ENCODE measurements around the gene C1QTNF2.

The C1QTNF2 gene

DNA sequence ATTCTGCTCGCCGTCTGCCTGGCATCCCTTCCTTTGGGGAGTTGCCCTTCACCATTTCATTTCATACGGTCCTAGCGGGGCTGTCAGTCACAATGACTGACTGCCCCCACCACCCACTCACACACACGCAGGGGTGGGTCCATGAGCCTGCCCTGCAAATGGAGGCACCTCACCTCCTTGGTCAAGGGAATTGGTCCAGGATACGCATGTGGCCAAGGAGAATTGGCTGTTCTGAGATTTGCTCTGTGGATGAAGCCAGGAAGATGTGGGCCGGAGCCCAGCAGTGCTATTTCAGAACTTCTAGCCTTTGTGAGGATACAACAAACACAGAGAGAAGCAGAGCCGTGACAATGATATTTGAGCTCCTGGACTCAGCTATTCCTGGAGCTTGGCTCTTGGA lies 17.0 kb downstream of the C1QTNF2 start:
- TF ChIP-seq FOXA1 (IDR thresholded peaks at IDR 0.05) (no peak), SP1 (IDR thresholded peaks at IDR 0.05) (no peak), ZNF384 (IDR thresholded peaks at IDR 0.05) (no peak), NFRKB (IDR thresholded peaks at IDR 0.05) (no peak), HDGF (IDR thresholded peaks at IDR 0.05; ENCODE audit: borderline replicate concordance) (no peak)
- TF ChIP-seq, protein P1, sequence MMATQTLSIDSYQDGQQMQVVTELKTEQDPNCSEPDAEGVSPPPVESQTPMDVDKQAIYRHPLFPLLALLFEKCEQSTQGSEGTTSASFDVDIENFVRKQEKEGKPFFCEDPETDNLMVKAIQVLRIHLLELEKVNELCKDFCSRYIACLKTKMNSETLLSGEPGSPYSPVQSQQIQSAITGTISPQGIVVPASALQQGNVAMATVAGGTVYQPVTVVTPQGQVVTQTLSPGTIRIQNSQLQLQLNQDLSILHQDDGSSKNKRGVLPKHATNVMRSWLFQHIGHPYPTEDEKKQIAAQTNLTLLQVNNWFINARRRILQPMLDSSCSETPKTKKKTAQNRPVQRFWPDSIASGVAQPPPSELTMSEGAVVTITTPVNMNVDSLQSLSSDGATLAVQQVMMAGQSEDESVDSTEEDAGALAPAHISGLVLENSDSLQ (IDR thresholded peaks at IDR 0.05) = peak; percentile 93
- no peak for DNase-seq (ENCODE audit: extremely low spot score)
- ChIA-PET CTCF (no interaction called here), POLR2A (no interaction called here)

DNA sequence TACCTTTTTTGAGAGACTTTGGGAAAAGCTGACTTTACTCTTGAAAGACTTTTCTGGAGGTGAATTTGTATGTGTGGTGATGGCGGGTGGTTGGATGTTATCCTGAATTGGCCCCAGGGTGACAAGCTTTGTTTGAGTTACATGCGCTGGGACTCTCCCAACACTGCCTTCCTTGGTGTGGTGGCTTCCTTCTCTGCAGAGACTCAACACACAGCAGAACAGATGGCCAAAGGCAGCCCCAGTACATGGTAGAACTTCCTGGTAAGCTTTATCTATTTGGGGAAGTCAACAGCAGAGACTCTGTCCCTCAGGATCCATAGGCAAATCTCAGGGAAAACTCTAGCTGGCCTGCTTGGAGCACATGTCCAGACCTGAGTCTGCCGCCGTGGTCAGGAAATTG lies 18.1 kb downstream of the C1QTNF2 start:
- CTCF ChIA-PET = interaction anchor here (0.5 kb wide), 1 partner anchor 28 kb away, joined by 3 read pairs; no protein-coding TSS in a partner anchor
- POLR2A ChIA-PET = no interaction called here
- DNase-seq (ENCODE audit: extremely low spot score) = no peak
- TF ChIP-seq FOXM1 (IDR thresholded peaks at IDR 0.05; ENCODE audit: borderline replicate concordance) (no peak), L3MBTL2 (conservative IDR thresholded peaks at IDR 0.05) (no peak), BHLHE40 (IDR thresholded peaks at IDR 0.05; ENCODE audit: borderline replicate concordance) (no peak), NFRKB (IDR thresholded peaks at IDR 0.05) (no peak), SUZ12 (IDR thresholded peaks at IDR 0.05) (no peak), ELF4 (IDR thresholded peaks at IDR 0.05) (no peak), TARDBP (IDR thresholded peaks at IDR 0.05) (no peak), CTBP1 (IDR thresholded peaks at IDR 0.05; ENCODE audit: borderline replicate concordance) (no peak), HDGF (IDR thresholded peaks at IDR 0.05; ENCODE audit: borderline replicate concordance) (no peak), ZNF384 (IDR thresholded peaks at IDR 0.05) (no peak), SP1 (IDR thresholded peaks at IDR 0.05) (no peak), FOXK2 (IDR thresholded peaks at IDR 0.05) (no peak), ARNT (IDR thresholded peaks at IDR 0.05) (no peak), FOXA1 (IDR thresholded peaks at IDR 0.05) (no peak), LEF1 (IDR thresholded peaks at IDR 0.05; ENCODE audit: borderline replicate concordance) (no peak)
- TF ChIP-seq, protein P1 (IDR thresholded peaks at IDR 0.05) = no peak

DNA sequence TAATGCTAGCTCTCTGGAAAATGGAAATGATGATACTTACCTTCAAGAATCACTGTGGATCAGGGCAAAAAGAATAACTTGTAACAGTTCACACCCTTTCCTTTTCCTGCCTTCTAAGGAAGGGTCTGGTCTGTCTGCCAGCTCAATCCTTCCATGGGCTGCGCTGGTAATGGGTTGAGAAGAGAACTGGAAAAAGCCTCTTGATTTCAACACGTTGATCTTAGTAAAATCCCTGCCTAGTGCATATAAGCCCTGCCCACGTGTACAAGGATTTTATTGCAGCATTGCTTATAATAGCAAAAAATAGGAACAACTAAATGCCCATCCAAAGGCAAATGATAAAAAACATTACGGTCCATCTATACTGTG lies 20.5 kb downstream of the C1QTNF2 start:
- TF ChIP-seq SUZ12 (IDR thresholded peaks at IDR 0.05) (no peak), CTBP1 (IDR thresholded peaks at IDR 0.05; ENCODE audit: borderline replicate concordance) (no peak), FOXA1 (IDR thresholded peaks at IDR 0.05) (no peak), ELF4 (IDR thresholded peaks at IDR 0.05) (no peak), TARDBP (IDR thresholded peaks at IDR 0.05) (no peak), LEF1 (IDR thresholded peaks at IDR 0.05; ENCODE audit: borderline replicate concordance) (no peak), HDGF (IDR thresholded peaks at IDR 0.05; ENCODE audit: borderline replicate concordance) (no peak)
- TF ChIP-seq, protein P1 (IDR thresholded peaks at IDR 0.05) = no peak
- DNase-seq (ENCODE audit: extremely low spot score) = no peak
- ChIA-PET CTCF (no interaction called here), POLR2A (no interaction called here)

DNA sequence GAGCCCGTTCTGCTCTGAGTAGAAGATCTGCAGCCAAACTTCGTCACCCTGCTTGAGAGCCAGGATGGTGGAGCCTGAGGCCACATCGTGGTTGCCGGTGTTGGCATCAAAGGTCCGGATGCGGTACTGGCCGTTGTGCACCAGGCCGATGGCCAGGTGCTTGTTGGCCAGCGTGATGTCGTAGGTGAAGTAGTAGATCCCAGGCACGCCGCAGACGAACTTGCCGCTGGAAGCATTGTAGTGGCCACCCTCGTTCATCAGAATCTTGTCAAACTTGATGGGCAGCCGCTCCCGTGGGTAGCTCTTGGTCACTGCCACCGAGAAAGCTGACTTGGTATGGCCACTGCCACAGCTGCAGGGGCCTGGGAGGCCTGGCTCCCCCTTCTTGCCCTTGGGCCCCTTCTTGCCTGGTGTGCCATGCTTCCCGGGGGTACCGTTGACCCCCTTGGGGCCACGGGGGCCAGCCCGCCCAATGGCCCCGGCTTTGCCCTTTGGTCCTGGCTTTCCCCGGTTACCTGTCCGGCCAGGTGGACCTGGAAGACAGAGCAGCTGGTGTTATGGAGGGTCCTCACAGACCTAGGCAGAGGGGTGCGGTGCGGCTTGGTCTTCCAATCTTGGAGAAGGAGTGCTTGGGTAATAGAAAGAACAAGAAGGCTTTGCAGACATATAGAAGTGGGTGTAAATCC lies 21.0 kb downstream of the C1QTNF2 start:
- no peak for TF ChIP-seq SP1 (IDR thresholded peaks at IDR 0.05)
- TF ChIP-seq FOXM1 (IDR thresholded peaks at IDR 0.05; ENCODE audit: borderline replicate concordance) = no peak
- TF ChIP-seq FOXA1 (IDR thresholded peaks at IDR 0.05) = no peak
- TF ChIP-seq L3MBTL2 (conservative IDR thresholded peaks at IDR 0.05) = no peak
- TF ChIP-seq NFRKB (IDR thresholded peaks at IDR 0.05) = no peak
- no peak for TF ChIP-seq BHLHE40 (IDR thresholded peaks at IDR 0.05; ENCODE audit: borderline replicate concordance)
- no peak for TF ChIP-seq SUZ12 (IDR thresholded peaks at IDR 0.05)
- TF ChIP-seq, protein P1 (IDR thresholded peaks at IDR 0.05) = no peak
- TF ChIP-seq TARDBP (IDR thresholded peaks at IDR 0.05) = no peak
- TF ChIP-seq ELF4 (IDR thresholded peaks at IDR 0.05) = no peak
- no peak for TF ChIP-seq CTBP1 (IDR thresholded peaks at IDR 0.05; ENCODE audit: borderline replicate concordance)
- CTCF ChIA-PET = no interaction called here
- no peak for DNase-seq (ENCODE audit: extremely low spot score)
- POLR2A ChIA-PET = no interaction called here

DNA sequence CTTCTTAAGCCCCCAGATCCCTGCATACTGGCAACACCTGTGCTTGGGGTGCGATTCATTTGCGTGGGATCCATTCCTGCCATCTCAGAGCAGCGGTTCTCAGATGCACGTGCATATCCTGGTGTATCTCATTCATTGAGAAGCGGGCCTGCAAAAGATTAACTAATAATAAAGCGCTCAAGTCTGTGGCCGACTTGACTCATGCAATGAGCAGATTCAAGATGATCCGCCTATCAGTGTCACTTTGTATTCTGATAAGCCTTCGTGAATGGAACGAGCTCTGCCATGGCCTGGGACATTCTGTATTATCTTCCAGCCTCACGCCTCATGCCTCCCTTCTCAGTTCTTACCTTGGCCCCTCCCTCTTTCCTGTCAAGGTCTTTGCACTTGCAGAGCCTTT lies 22.3 kb downstream of the C1QTNF2 start:
- TF ChIP-seq NFRKB (IDR thresholded peaks at IDR 0.05) = no peak
- TF ChIP-seq CTBP1 (IDR thresholded peaks at IDR 0.05; ENCODE audit: borderline replicate concordance) = no peak
- TF ChIP-seq BHLHE40 (IDR thresholded peaks at IDR 0.05; ENCODE audit: borderline replicate concordance) = no peak
- TF ChIP-seq SUZ12 (IDR thresholded peaks at IDR 0.05) = no peak
- TF ChIP-seq LEF1 (IDR thresholded peaks at IDR 0.05; ENCODE audit: borderline replicate concordance) = no peak
- no peak for TF ChIP-seq ARNT (IDR thresholded peaks at IDR 0.05)
- TF ChIP-seq FOXM1 (IDR thresholded peaks at IDR 0.05; ENCODE audit: borderline replicate concordance) = no peak
- DNase-seq (ENCODE audit: extremely low spot score) = no peak
- POLR2A ChIA-PET = no interaction called here
- CTCF ChIA-PET = interaction anchor here (1.4 kb wide), 1 partner anchor 326 kb away, joined by 7 read pairs; no protein-coding TSS in a partner anchor

DNA sequence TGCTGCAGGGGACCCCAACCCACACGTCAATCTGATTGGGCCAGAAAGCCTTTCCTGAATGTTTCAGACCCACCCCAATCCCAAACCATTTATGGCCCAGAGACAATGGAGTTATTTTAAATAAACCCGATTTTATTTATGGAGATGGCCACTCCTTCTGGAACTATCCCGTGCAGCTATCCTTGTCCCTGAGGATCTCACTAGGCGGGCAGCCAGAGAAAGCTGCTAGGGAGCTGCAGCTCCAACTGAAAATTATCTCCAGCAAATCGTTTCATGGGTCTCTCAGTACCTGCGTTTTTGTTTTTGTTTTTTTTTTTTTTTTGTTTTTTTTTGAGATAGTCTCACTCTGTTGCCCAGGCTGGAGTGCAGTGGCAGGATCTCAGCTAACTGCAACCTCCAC lies 23.0 kb downstream of the C1QTNF2 start:
- DNase-seq (ENCODE audit: extremely low spot score) = no peak
- ChIA-PET CTCF (interaction anchor here (0.9 to 1.4 kb wide), 2 partner anchors 10 to 325 kb away, joined by 3 to 7 read pairs; no protein-coding TSS in a partner anchor), POLR2A (no interaction called here)
- no peak for TF ChIP-seq BHLHE40 (IDR thresholded peaks at IDR 0.05; ENCODE audit: borderline replicate concordance)

Data from HEK293T (cell line).